GM21529 (cell line): ENCODE results near the gene SYNPR.
A peak's percentile ranks its signal among the peaks of the same experiment; 100 is the strongest.

Experiments used
- ATAC-seq: cut with Tn5 transposase; IDR thresholded peaks from one replicate; pipeline ENCODE4 v1.9.1; 2021; ENCODE audit not compliant: unreplicated experiment

Gene SYNPR

DNA sequence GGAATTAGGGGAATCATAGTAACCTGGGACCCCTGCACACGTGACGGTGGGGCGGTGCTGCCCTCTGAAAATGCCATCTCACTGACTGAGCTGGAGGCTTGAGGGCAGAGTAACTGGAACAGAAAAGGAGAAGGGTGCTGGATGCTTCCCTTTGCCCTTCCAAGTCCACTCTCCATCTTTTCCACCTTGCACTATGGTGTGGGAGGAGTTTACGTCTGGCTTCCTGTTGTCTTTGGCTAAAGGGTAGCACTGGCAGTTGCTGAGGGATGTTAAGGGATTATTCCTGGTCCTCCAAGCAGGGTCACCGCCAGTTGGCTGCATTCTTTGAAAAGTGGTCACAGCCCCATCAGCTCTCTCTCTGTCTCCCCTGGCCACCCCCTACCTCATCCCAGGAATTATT is 245.0 kb downstream of the SYNPR start:
- ATAC-seq: no peak

DNA sequence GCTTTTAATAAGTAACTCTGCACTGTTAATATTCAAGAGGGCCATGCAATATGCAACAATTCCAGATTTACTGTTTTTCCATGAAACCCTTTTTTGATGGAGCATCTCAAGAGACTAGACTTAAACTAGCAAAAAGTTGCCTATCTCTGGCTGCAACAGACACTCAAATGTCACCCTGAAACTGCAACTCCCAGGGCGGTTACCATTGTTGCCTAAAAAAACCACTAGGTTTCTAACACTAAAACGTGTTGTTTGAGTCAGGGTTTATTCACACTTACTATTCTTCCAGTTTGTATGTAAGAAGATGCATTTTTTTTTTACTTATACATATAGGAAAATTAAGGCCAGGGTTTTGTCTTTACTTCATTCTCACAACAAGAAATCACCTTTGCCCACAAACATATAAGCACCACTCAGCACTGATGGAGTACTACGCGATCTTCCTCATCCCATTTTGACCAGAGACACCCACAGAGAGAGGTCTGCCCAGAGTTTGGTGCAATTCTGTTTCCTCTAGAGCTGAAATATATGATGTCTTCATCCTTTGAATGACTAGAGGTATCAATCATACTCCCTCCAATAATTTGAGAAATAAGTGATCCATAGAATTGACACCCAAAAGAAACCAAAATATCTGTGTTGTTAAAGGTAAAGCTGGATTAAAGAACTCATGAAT is 250.4 kb downstream of the SYNPR start:
- no peak for ATAC-seq

DNA sequence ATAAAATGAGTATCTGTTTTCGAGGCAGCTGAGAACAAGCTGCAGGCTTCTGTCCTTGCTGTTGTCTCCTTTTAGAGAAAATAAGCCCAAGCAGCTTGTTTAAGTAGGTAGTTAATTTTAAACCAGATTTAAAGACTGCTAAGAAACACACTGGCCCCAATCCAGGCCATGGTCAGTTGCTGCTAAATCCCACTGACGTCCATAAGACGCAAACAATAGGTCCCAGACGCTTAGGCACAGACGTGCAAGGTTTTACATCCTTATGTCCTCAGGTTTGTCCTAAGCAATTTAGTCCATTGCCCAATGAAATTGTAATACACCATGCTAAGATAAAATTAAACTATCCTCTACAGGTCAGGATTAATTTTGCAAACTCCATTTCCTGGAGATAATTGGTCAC is 254.4 kb downstream of the SYNPR start:
- no peak for ATAC-seq

DNA sequence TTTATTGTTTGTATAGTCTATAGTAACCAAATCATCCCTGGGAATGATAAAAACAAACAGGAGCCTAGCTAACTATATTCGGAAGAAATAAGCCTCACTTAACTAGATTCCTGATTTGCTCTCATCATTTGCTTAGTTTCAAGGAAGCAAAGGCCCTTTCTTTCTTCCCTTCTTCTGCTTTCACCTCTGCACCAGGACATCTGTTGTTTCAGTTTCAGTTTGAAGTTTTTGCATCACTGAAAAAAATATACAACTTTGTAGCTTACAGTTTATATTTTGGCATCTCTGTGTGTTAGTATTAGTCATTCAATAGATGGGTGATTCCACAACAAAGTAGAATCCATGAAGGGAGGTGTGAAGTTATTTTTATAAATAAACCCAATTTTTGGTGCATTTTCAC is 260.8 kb downstream of the SYNPR start:
- ATAC-seq: peak; percentile 58

DNA sequence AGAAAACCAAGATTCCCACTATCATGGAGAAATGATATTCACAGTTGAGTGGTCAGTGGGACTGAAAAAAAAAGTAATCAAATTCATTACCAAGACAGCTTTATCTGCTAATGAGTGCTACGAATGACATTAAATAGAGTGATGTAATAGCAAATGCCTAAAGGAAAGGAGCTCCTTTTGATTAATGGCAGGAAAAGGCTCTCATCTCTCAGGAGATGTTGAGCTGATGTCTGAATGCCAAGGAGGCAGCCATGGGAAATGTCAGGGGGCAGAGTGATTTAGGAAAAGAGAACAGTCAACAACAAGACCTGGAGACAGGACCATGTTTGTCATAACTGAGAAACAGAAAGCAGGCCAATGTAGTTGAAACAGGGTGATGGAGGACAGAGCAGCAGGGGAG is 277.7 kb downstream of the SYNPR start:
- ATAC-seq: no peak

DNA sequence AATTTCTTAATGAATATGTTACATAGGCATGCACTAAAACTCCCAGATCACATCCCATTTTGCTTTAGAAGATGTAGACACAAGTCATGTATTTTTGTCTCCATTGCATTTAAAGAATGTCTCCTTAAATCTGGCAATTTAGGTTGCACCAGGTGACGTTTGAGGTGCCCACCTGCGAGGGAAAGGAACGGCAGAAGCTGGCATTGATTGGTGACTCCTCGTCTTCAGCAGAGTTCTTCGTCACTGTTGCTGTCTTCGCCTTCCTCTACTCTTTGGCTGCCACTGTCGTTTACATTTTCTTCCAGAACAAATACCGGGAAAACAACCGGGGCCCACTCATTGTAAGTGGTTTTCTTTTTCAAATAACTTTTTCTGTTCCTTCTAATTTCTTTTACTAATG is 278.3 kb downstream of the SYNPR start:
- no peak for ATAC-seq

DNA sequence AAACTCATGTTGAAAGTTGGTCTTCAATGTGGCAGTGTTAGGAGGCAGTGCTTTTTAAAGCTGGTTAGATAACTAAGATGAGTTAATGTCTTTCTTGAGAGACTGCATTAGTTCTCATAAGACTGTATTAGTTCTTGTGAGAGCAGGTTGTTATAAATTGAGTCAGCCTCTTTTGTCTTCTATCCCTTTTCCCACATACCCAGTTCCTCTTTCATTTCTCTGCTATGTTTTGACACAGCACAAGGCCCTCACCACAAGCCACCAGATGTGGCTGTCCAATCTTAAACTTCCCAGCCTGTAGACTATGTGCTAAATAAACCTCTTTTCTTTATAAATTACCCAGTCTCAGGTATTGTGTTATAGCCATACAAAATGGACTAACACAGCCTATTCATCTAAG is 279.8 kb downstream of the SYNPR start:
- peak; percentile 79 for ATAC-seq

DNA sequence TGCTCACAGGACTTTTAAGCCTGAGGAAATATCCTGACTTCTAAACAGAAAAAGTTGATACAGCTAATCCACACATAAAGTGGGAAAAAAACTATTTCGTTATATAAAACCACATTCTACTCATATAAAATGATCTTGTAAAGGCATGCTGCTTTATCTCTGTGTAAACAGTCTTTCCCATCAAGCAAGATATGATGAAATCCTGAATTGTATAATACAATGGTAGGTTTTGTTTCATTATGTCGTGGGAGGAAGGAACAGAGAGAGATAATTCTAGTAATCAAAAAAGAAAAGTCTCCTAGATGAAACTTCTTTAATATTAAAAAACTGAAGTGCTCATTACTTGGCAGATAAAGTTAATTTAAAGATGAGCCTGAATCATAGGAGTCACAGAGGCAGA is 281.8 kb downstream of the SYNPR start:
- ATAC-seq: no peak

DNA sequence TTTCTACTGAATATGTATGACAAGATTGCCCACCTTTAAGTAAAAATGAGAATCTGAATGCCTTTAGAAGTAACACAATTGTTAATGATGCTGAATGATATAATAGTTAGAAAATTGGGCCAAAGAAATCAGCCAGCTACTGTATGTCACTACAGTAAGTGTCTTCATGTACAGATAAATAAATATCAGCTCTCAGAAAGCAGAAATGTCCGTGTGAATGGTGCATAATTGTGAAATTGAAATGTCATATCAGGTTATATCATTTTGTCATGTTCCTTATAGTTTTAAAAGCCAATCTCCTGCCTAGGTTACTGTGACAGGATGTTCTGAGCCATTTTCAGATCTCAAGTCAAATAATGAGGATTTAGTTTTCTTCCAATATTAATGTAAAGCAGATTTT is 283.8 kb downstream of the SYNPR start:
- no peak for ATAC-seq

DNA sequence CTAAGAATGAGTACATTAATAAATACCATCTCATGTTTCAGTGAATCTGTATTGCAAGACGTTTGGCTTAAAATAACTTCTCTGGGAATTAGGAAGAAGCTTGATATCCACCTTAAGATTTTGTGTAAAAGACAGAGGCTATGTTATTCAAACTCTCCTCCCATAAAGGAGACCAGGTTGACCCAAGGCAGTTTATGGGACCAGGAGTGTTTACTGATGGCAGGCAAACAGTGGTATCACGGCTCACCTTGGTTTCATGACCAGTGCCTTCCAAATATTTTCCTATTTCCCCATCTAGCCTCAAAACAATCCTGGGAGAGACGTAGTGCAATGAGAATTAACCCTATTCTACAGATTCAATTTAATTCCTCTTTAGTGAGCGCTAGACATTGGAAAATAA is 284.2 kb downstream of the SYNPR start:
- no peak for ATAC-seq

DNA sequence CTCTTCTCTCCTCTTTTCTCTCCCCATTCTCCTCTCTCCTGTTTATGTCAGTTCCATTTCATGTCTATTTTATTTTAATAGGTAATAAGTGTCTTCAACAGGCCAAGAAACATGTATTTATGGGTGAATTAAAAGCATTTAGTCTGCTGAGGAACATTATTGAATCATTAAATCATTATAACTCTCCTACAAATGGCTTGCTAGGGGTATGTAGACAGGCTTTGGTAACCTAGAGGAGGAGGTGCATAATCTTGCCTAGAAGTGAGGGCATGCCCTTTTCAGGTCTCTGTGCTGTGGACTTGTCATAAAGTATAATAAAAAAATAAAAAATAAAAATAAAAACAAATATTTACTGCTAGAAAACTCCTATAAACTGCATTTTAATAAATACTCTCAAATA is 285.5 kb downstream of the SYNPR start:
- no peak for ATAC-seq

DNA sequence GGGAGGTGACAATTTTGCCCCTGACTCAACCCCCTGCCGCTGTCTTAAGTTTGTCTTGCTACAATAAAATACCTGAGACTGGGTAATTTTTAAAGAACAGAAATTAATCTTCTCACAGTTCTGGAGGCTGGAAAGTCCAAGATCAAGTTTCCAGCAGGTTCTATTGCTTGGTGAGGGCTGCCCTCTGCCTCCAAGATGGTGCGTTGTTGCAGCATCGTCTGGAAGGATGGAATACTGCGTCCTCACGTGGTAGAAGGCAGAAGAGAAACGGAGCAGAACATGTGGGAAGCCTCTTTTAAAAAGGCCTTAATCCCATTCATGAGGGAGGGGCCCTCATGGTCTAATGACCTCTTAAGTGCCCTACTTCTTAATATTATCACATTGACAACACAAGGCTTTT is 287.1 kb downstream of the SYNPR start:
- ATAC-seq: no peak

DNA sequence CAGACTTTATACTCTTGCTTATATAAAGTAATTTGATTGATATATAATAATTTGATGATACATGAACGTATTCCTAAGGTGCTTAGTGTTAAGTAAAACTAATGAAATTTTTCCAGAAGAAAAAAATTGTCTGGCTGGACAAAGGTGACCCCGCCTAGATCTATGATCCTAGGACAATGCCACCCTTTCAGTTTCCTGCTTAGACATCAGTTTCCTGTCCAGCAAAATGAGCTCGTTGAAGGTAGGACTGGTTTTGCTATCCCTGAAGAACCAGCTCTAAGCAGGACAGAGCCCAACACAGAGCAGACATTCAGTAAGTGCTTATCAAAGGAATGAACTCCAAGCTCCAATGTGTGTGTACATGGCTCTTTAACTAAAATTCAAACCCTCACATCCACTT is 293.6 kb downstream of the SYNPR start:
- no peak for ATAC-seq

DNA sequence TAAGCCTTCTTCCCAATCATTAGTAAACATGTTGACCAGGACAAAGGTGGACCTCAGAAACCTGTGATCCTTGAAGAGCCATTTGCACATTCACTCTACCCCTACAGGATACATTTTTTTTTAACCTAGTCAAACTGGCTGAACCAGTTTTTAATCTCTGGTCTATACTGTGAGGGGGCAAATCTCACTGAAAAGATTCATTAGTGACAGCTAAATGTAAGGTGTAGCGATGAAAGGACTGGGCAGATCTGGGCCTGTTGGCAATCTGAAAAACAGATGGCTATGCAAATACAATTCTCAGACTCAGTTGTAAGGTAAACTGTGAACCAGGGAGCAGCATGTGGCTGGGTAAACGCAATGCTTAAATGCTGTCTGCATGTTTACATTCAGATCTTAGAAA is 298.7 kb downstream of the SYNPR start:
- ATAC-seq: no peak

DNA sequence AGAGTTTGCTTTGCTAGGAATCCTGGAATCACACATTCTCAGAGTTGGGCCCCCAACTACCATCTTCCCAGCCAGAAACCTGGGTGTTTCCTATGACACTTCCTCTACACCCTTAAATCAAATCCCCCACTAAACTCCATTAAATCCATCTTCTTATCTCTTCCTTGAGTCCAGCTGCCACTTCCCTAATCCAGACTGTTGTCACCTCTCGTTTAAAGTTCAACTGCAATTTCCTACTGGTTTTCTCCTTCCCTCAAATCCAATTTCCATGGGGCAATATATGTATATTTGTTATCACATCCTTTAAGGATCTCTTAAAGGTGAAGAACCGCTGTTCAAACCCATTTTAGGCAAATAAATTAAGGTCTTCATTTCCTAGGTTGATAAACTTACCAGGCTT is 300.8 kb downstream of the SYNPR start:
- ATAC-seq: no peak

DNA sequence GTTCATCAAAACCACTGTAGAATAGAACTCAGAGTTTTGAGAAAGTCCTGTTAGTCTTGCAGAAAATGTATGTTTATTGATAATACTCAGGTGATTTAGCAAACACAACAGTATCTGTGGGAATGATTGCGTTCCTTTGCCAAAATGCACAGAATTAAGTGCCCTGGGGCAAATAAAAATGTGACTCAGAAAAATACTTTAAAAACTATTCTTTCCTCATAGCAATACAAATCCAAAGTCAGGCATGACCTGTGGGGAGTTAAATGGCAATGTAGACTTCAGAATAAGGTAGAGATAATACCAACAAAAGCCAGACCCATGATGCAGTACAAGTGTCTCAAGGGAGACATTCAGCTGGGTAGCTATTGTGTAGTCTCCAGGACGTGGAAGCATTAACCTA is 302.0 kb downstream of the SYNPR start:
- ATAC-seq: no peak

DNA sequence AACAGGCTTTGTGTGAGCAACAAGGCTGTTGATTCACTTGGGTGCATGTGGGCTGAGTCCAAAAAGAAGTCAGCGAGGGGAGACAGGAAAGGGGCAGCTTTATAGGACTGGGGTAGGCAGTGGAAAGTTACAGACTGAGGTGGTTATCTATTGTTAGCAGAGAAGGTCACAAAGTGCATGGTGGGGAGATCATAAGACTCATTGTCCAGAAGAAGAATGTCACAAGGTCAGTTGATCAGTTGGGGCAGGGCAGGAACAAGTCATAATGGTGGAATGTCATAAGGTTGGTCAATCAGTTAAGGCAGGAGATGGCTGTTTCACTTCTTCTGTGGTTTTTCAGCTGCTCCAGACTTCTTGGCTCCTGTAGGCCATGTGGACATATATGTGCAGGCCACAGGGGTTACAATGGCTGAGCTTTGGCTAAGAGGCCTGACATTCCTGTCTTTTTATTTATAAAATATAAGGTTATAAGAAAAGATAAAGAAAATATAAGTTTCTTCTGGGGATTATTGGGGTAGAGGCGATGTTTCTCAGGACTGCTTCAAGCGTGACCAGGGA is 304.9 kb downstream of the SYNPR start:
- no peak for ATAC-seq

DNA sequence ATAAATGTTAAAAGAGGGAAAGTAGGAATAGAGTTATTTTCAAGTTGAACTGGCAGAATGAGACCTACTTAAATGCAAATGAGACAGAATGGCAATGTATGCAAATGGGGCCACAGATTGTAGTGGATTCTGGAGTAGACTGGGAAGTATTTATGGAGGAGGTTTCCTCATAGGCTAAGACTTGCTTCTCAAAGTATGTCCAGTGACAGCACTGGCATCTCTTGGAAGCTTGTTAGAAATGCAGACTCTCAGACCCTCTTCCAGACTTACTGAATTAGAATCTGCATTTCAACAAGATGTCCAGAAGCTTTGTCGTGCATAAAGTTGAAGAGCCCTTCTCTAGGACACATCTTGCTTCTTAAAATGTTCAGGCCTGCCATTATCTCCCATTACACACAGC is 306.6 kb downstream of the SYNPR start:
- ATAC-seq: no peak

DNA sequence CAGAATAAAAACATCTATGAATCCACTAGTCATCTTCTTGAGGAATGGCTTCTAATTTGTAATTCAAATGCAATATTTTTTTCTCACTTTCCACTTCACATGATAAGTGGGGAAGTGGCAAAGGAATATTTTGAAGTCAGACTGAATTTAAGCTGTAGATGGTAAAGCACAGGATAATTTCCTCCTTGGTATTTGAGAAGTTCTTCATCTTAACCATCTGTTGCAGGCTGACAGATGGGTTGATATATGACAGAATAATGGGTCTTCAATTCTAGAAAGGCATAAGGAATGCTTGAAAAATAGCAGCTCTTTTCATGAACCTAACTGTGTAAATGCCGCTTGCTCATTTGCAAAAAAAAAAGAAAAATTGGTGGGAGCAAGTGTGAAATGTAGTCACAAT is 307.8 kb downstream of the SYNPR start:
- ATAC-seq: no peak

DNA sequence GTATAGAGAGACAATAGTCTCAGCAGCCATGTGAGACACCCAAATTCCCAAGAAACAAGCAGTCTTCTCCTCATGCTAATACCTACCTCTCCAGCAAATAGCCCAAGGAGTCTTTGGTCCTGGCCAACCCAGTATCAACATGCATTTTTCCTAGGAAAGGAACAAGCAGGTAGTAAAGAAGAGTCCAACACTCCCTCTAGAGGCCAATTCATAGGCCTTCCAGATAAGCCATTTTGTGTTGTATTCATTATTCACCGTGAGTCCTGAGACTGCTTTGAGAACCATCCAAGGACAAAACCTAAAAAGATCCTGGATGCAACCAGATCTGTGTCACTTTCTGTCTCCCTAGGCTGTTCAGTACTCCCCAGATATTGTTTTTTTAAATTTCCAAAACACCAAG is 310.8 kb downstream of the SYNPR start:
- no peak for ATAC-seq

DNA sequence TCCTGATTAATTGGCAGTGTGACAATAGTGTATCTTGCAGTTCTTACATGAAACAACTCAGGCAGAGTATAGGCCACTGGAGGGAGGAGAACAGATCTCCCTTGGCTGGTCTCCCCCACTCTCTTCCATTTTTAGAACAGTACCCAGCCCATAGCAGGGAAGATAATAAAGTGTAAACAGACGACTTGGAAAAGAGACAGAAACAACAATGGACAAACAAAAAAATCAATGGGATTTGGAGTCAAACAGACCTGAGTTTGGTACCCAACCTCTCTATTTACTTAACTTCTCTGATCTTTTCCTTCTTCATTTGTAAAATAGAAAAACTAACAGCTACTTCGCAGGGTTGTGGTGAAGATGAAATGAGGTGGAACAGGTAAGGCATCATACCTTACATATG is 315.7 kb downstream of the SYNPR start:
- ATAC-seq: no peak

DNA sequence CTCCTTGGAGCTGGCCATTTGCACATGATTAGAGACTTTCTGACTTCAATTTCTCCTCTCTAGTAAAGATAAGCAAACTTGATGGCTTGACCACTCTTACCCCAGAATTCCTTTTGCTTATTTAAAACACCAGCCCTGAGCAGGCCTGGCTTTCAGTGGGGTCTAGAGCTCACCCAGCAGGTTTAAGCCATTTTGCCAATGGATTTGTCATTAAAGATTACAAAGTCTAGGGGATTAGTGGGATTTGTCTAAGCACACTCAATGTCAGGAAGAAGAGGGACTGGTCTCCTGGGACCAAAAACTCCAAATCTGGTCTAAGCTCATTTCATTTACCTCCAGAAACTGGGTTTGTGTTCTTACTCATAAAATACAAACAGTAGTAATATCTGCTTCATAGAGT is 317.1 kb downstream of the SYNPR start:
- no peak for ATAC-seq

DNA sequence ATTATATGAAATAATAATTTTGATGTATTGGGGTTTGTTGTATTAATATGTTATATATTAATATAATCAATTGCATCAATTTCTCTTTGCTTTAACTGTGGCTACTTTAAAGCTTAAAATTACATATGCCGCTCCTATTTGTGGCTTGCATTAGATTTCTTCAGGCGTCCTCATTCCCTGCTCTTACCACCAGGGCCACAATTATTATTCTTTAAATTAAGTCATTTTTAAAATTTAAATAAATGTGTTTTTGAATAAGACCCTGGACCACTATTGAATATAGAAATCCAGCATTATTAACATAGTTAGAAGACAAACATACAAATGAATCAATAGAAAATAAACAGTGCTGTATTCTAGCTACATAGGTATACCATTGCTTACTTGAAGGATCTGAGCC is 318.9 kb downstream of the SYNPR start:
- no peak for ATAC-seq
